HL-60 (cell line): ENCODE results near the gene MRM1.

ENCODE experiments used
- DNase-seq, 2 experiments: peaks; one replicate each; pipeline ENCODE4 v3.0.0-alpha.2; 2010 to 2020; ENCODE audit warnings: low read depth in 1 of 2, low spot score in 1 of 2
- H3K27ac ChIP-seq: fragments of 250-450 bp; sonication (Bioruptor Pico); replicated peaks from 2 replicates; pipeline ENCODE4 v1.5.1; 2020; ENCODE audit warnings: mild to moderate bottlenecking, moderate library complexity
- H3K27me3 ChIP-seq: fragments of 250-450 bp; sonication (Bioruptor Pico); 2 replicates; pipeline ENCODE4 v1.5.1; 2021; ENCODE audit warnings: mild to moderate bottlenecking, moderate library complexity; ENCODE audit not compliant: insufficient read depth, poor library complexity, severe bottlenecking
- H3K4me3 ChIP-seq: replicated peaks from 2 replicates; pipeline ENCODE4 v1.5.1; 2011; ENCODE audit warnings: mild to moderate bottlenecking, control low read depth, low read length; ENCODE audit not compliant: insufficient read depth
- CTCF ChIP-seq: IDR thresholded peaks from one replicate; pipeline ENCODE4 v1.5.1; 2011; ENCODE audit warnings: low read length, control low read depth, inconsistent platforms; ENCODE audit not compliant: insufficient read depth
- GABPA ChIP-seq: IDR thresholded peaks from 2 replicates; pipeline ENCODE4 v1.6.1; 2012; ENCODE audit warnings: low read depth
- POLR2AphosphoS5 ChIP-seq: IDR thresholded peaks from 2 replicates; pipeline ENCODE4 v1.6.1; 2012; ENCODE audit warnings: low read depth
- REST ChIP-seq: IDR thresholded peaks from 2 replicates; pipeline ENCODE4 v1.6.1; 2012; ENCODE audit warnings: low read depth; ENCODE audit not compliant: insufficient replicate concordance
- SPI1 ChIP-seq: IDR thresholded peaks from 2 replicates; pipeline ENCODE4 v1.6.1; 2012; ENCODE audit warnings: low read depth, mild to moderate bottlenecking, borderline replicate concordance

Gene MRM1

GRCh38 chr17:36575028-36575427 is 26.4 kb upstream of the MRM1 start:
- H3K4me3 ChIP-seq, result no peak overlapping the region
- DNase-seq, result no peak
- no peaks in the 10 kb centered on the region for H3K27me3 ChIP-seq
- H3K27ac ChIP-seq, result no peak overlapping the region
- TF ChIP-seq SPI1, result no peak

GRCh38 chr17:36576793-36577192 is 24.6 kb upstream of the MRM1 start:
- TF ChIP-seq REST (no peak), CTCF (no peak), POLR2AphosphoS5 (no peak)
- Histone ChIP-seq H3K27me3 (no peaks in the 10 kb centered on the region), H3K4me3 (no peak overlapping the region), H3K27ac (no peak overlapping the region)
- DNase-seq, result no peak

GRCh38 chr17:36578671-36579070 is 22.7 kb upstream of the MRM1 start:
- TF ChIP-seq GABPA (no peak), SPI1 (no peak), POLR2AphosphoS5 (no peak)
- no peak overlapping the region for H3K27ac ChIP-seq
- no peaks in the 10 kb centered on the region for H3K27me3 ChIP-seq
- no peak for DNase-seq
- H3K4me3 ChIP-seq, result no peak overlapping the region

- TF ChIP-seq GABPA (no peak), REST (no peak), CTCF (no peak), SPI1 (no peak), POLR2AphosphoS5 (no peak)
- no peak overlapping the region for H3K4me3 ChIP-seq
- DNase-seq, result no peak
- H3K27me3 ChIP-seq, result no peaks in the 10 kb centered on the region
- H3K27ac ChIP-seq, result no peak overlapping the region
Measured at GRCh38 chr17:36583787-36584186, 17.6 kb upstream of the MRM1 start.

GRCh38 chr17:36586138-36586537 is 15.2 kb upstream of the MRM1 start:
- TF ChIP-seq POLR2AphosphoS5 (no peak), REST (no peak), CTCF (no peak), GABPA (no peak), SPI1 (no peak)
- no peak for DNase-seq
- Histone ChIP-seq H3K27me3 (no peaks in the 10 kb centered on the region), H3K27ac (no peak overlapping the region), H3K4me3 (no peak overlapping the region)
